Left lobe of liver (tissue), 2 donors: Measurements from ENCODE around the gene WDR26. TPM values are rescaled to one million over a fixed set of nuclear protein-coding genes. Genes with fewer than 3 reads are reported as not detected.

ENCODE experiments used
- ATAC-seq: fragments of 200-7000 bp; cut with Tn5 transposase; one replicate; pipeline ENCODE4 v1.9.1; 2020; ENCODE audit warnings: mild to moderate bottlenecking, moderate library complexity
- DNase-seq: peaks from one replicate; pipeline ENCODE4 v3.0.0-alpha.2; 2020; ENCODE audit warnings: low spot score
- total RNA-seq: library from RNA; stranded (reverse); gene quantifications from one replicate; pipeline ENCODE4 v1.2.1, GENCODE V29; 2021
- donor health status: DM: no; HTN: no; CAD: no; lungs with moderate emphysema.
- donor health status: DM: no; HTN: yes; CAD: no.

The WDR26 gene
- total RNA-seq, 1 donor from 2014 or later: 27.2 TPM

GRCh38 chr1:224402472-224403036 lies 32.0 kb downstream of the WDR26 start:
- DNase-seq: no peak
- ATAC-seq: no peak

- DNase-seq (no peak), ATAC-seq (no peak)
These were observed 34.7 kb downstream of the WDR26 start for GRCh38 chr1:224399887-224400286.

- ATAC-seq (no peak), DNase-seq (no peak)
These were observed 41.3 kb downstream of the WDR26 start for GRCh38 chr1:224393294-224393693.

GRCh38 chr1:224392411-224393249 lies 42.0 kb downstream of the WDR26 start:
- DNase-seq: no peak
- no peak for ATAC-seq

GRCh38 chr1:224390517-224390916 lies 44.1 kb downstream of the WDR26 start:
- DNase-seq (no peak), ATAC-seq (peak; percentile 79)

- DNase-seq (no peak), ATAC-seq (no peak)
These were observed 46.7 kb downstream of the WDR26 start for GRCh38 chr1:224387943-224388342.

- no peak for ATAC-seq
- no peak for DNase-seq
These were observed 47.2 kb downstream of the WDR26 start for GRCh38 chr1:224387302-224387912.

- ATAC-seq (no peak), DNase-seq (no peak)
These were observed 51.4 kb downstream of the WDR26 start for GRCh38 chr1:224383218-224383617.

GRCh38 chr1:224381880-224382548 lies 52.6 kb downstream of the WDR26 start:
- ATAC-seq: no peak
- DNase-seq: no peak

- DNase-seq (no peak), ATAC-seq (peak; percentile 38)
These were observed 54.6 kb downstream of the WDR26 start for GRCh38 chr1:224380003-224380402.

- no peak for DNase-seq
- no peak for ATAC-seq
These were observed 55.6 kb downstream of the WDR26 start for GRCh38 chr1:224378855-224379631.

GRCh38 chr1:224377676-224378006 lies 57.0 kb downstream of the WDR26 start:
- no peak for DNase-seq
- no peak for ATAC-seq

GRCh38 chr1:224375059-224375458 lies 59.5 kb downstream of the WDR26 start:
- DNase-seq (no peak), ATAC-seq (no peak)

GRCh38 chr1:224373008-224373590 lies 61.5 kb downstream of the WDR26 start:
- DNase-seq (no peak), ATAC-seq (no peak)

- DNase-seq (no peak), ATAC-seq (no peak)
These were observed 66.2 kb downstream of the WDR26 start for GRCh38 chr1:224368409-224368808.

- ATAC-seq (no peak), DNase-seq (no peak)
These were observed 75.4 kb downstream of the WDR26 start for GRCh38 chr1:224359207-224359606.

GRCh38 chr1:224358237-224358636 lies 76.4 kb downstream of the WDR26 start:
- DNase-seq (no peak), ATAC-seq (no peak)

- ATAC-seq: peak; percentile 29
These were observed 76.9 kb downstream of the WDR26 start for GRCh38 chr1:224357626-224358124.

GRCh38 chr1:224356685-224357625 lies 77.6 kb downstream of the WDR26 start, which contains the start of gene CNIH4:
Gene CNIH4 (plus strand): TSS chr1:224356879. CDS start chr1:224356925, 46 bp downstream.
- ATAC-seq (peak; percentile 97), DNase-seq (peak; percentile 89)

More at GRCh38 chr1:224357626-224358124, 76.9 kb downstream of the WDR26 start:
- no peak for DNase-seq
